Liver (tissue), 9 donors: ENCODE data around the gene CD82. TPM values are rescaled to one million over a fixed set of nuclear protein-coding genes. Genes with fewer than 3 reads are reported as not detected.

Source experiments
- DNase-seq: peaks from one replicate; pipeline ENCODE4 v3.0.0-alpha.2; 2017; ENCODE audit warnings: low spot score
- H3K27ac ChIP-seq, 2 donors: one replicate each; pipeline ENCODE4 v1.7.0; 2013; ENCODE audit warnings: inconsistent platforms in 2 of 2, low read length in 2 of 2, control low read depth in 1 of 2, low read depth in 1 of 2, mild to moderate bottlenecking in 1 of 2
- H3K27me3 ChIP-seq, 4 donors: one replicate each; pipeline versions ENCODE4 v1.6.1 to v1.7.0; 2013; ENCODE audit warnings: low read length in 3 of 4, inconsistent platforms in 1 of 4, mild to moderate bottlenecking in 1 of 4, moderate library complexity in 1 of 4; ENCODE audit not compliant: control insufficient read depth in 4 of 4, insufficient read depth in 4 of 4
- H3K36me3 ChIP-seq, 4 donors: one replicate each; pipeline versions ENCODE4 v1.6.1 to v1.7.0; 2013; ENCODE audit warnings: low read length in 3 of 4, mild to moderate bottlenecking in 3 of 4, low read depth in 1 of 4, moderate library complexity in 1 of 4; ENCODE audit not compliant: control insufficient read depth in 4 of 4, insufficient read depth in 3 of 4
- H3K4me1 ChIP-seq, 4 donors: one replicate each; pipeline versions ENCODE4 v1.6.1 to v1.7.0; 2013; ENCODE audit warnings: low read length in 3 of 4, mild to moderate bottlenecking in 3 of 4, moderate library complexity in 1 of 4; ENCODE audit not compliant: control insufficient read depth in 4 of 4, insufficient read depth in 4 of 4
- H3K4me3 ChIP-seq, 3 donors: one replicate each; pipeline versions ENCODE4 v1.6.1 to v1.7.0; 2013; ENCODE audit warnings: low read length in 3 of 3, control low read depth in 1 of 3, low read depth in 1 of 3, mild to moderate bottlenecking in 1 of 3
- H3K9ac ChIP-seq, 2 donors: one replicate each; pipeline ENCODE4 v1.7.0; 2013; ENCODE audit warnings: low read length in 2 of 2, mild to moderate bottlenecking in 2 of 2, moderate library complexity in 2 of 2, control low read depth in 1 of 2, low read depth in 1 of 2
- H3K9me3 ChIP-seq, 4 donors: one replicate each; pipeline versions ENCODE4 v1.6.1 to v1.7.0; 2013; ENCODE audit warnings: low read length in 3 of 4; ENCODE audit not compliant: control insufficient read depth in 4 of 4
- ATF3 ChIP-seq: IDR thresholded peaks from 2 replicates; pipeline ENCODE4 v1.6.1; 2016; ENCODE audit warnings: antibody characterized with exemption
- CTCF ChIP-seq: fragments of 150-350 bp; IDR thresholded peaks from 2 replicates; pipeline ENCODE4 v1.5.1; 2017; ENCODE audit warnings: improper control_type of control experiment, low read depth, low read length; ENCODE audit not compliant: missing input control
- EGR1 ChIP-seq, 2 donors: IDR thresholded peaks; 2 replicates each; pipeline ENCODE4 v1.6.1; 2016 to 2018; ENCODE audit warnings: antibody characterized with exemption in 2 of 2, low read depth in 2 of 2
- FOXA2 ChIP-seq: IDR thresholded peaks from 2 replicates; pipeline ENCODE4 v1.6.1; 2016; ENCODE audit warnings: antibody characterized with exemption
- GABPA ChIP-seq, 2 donors: IDR thresholded peaks in 1 of 2; conservative IDR thresholded peaks in 1 of 2; 2 replicates each; pipeline ENCODE4 v1.6.1; 2016; ENCODE audit warnings: antibody characterized with exemption in 2 of 2, mild to moderate bottlenecking in 1 of 2, moderate library complexity in 1 of 2
- HNF4A ChIP-seq, 2 donors: conservative IDR thresholded peaks; 2 replicates each; pipeline ENCODE4 v1.6.1; 2016; ENCODE audit warnings: antibody characterized with exemption in 2 of 2, mild to moderate bottlenecking in 2 of 2
- HNF4G ChIP-seq: IDR thresholded peaks from 2 replicates; pipeline ENCODE4 v1.6.1; 2016; ENCODE audit warnings: antibody characterized with exemption
- RAD21 ChIP-seq, 2 donors: IDR thresholded peaks; 2 replicates each; pipeline ENCODE4 v1.6.1; 2016; ENCODE audit warnings: antibody characterized with exemption in 2 of 2, mild to moderate bottlenecking in 2 of 2
- SP1 ChIP-seq: IDR thresholded peaks from 2 replicates; pipeline ENCODE4 v1.6.1; 2018; ENCODE audit warnings: antibody characterized with exemption, mild to moderate bottlenecking
- TAF1 ChIP-seq: conservative IDR thresholded peaks from 2 replicates; pipeline ENCODE4 v1.6.1; 2016; ENCODE audit warnings: antibody characterized with exemption, mild to moderate bottlenecking
- YY1 ChIP-seq: IDR thresholded peaks from 2 replicates; pipeline ENCODE4 v1.6.1; 2016; ENCODE audit warnings: antibody characterized with exemption, mild to moderate bottlenecking
- ZBTB33 ChIP-seq: IDR thresholded peaks from 2 replicates; pipeline ENCODE4 v1.6.1; 2016; ENCODE audit warnings: antibody characterized with exemption
- WGBS: extraction: QIAGEN DNeasy Blood & Tissue Kit; methylation state at CpG from one replicate; pipeline ENCODE4 v1.1.7; 2013; 5-methylcytosine and 5-hydroxymethylcytosine counted together
- polyA plus RNA-seq, 2 donors: library from polyadenylated mRNA; stranded (reverse) in 1 of 2; unstranded in 1 of 2; fragments of 200-250 nt in 1 of 2; fragments of >200 nt in 1 of 2; fragmentation: Nextera tagmentation in 1 of 2; extraction: Ambion mirVana in 1 of 2; gene quantifications; one replicate each; pipeline versions ENCODE4 v1.2.1 to v1.2.3, GENCODE V29; 2013 to 2015
- total RNA-seq, 2 donors: library from RNA; depleted of rRNA; stranded (reverse); fragments of >200 nt; gene quantifications; one replicate each; pipeline ENCODE4 v1.2.3, GENCODE V29; 2014
- TF ChIP-seq, protein P1 (sequence below): IDR thresholded peaks from 2 replicates; pipeline ENCODE4 v1.6.1; 2016; ENCODE audit warnings: antibody characterized with exemption, mild to moderate bottlenecking
- donor health status: healthy.
- donor health status: healthy.
- donor health status: healthy.
- donor health status: healthy.
- donor health status: healthy.

The CD82 gene
- total and polyA plus RNA-seq, 4 donors, result 27.4 to 82.6 (median 47.8) TPM

GRCh38 chr11:44651535-44652155 is 86.2 kb downstream of the CD82 start:
- 64% methylated on average over 15 of the region's 15 CpGs for WGBS
- no peak for DNase-seq
- Histone ChIP-seq H3K27me3 (peaks cover 0 to under 1% (median 0%) of the 10 kb centered on the region in 4 donors), H3K4me1 (no peaks in the 10 kb centered on the region), H3K27ac (no peak overlapping the region), H3K9me3 (no peaks in the 10 kb centered on the region), H3K9ac (no peak overlapping the region), H3K4me3 (no peak overlapping the region), H3K36me3 (no peaks in the 10 kb centered on the region)
- no peak for TF ChIP-seq HNF4A (conservative IDR thresholded peaks at IDR 0.05)

- WGBS, result 78% methylated on average over 16 of the region's 16 CpGs
- DNase-seq, result no peak
- H3K4me3 ChIP-seq, result no peak overlapping the region
- H3K4me1 ChIP-seq, result no peaks in the 10 kb centered on the region
- peaks cover 0 to 2% (median 0%) of the 10 kb centered on the region in 4 donors for H3K27me3 ChIP-seq
- H3K9me3 ChIP-seq, result no peaks in the 10 kb centered on the region
- TF ChIP-seq SP1 (no peak), FOXA2 (no peak), YY1 (no peak), HNF4G (no peak), ZBTB33 (no peak), EGR1 (IDR thresholded peaks at IDR 0.05; ENCODE audit: low read depth in 2 of 2) (no peak)
- no peak overlapping the region for H3K9ac ChIP-seq
- H3K36me3 ChIP-seq, result no peaks in the 10 kb centered on the region
- H3K27ac ChIP-seq, result no peak overlapping the region
These were observed 87.6 kb downstream of the CD82 start for GRCh38 chr11:44652901-44653644.

DNA sequence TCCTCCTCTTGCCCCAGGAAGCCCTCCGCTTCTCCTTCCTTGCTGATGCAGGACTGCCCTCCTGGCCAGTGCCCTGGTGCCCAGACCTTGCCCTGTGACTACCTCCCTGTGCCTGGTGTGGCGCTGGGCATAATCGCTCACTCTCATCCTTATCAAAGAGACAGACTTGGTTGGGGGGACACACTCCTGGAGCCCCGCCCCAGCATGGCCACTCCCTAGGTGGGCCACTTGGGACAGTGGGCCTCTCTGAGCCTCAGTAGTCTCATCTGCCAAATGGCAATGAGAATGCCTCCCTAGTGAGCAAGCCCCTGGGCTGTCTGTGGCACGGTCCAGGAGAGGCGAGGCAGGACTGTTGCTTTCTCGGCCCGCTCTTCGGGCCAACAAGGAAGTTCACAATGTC is 88.6 kb downstream of the CD82 start:
- TF ChIP-seq, protein P1, sequence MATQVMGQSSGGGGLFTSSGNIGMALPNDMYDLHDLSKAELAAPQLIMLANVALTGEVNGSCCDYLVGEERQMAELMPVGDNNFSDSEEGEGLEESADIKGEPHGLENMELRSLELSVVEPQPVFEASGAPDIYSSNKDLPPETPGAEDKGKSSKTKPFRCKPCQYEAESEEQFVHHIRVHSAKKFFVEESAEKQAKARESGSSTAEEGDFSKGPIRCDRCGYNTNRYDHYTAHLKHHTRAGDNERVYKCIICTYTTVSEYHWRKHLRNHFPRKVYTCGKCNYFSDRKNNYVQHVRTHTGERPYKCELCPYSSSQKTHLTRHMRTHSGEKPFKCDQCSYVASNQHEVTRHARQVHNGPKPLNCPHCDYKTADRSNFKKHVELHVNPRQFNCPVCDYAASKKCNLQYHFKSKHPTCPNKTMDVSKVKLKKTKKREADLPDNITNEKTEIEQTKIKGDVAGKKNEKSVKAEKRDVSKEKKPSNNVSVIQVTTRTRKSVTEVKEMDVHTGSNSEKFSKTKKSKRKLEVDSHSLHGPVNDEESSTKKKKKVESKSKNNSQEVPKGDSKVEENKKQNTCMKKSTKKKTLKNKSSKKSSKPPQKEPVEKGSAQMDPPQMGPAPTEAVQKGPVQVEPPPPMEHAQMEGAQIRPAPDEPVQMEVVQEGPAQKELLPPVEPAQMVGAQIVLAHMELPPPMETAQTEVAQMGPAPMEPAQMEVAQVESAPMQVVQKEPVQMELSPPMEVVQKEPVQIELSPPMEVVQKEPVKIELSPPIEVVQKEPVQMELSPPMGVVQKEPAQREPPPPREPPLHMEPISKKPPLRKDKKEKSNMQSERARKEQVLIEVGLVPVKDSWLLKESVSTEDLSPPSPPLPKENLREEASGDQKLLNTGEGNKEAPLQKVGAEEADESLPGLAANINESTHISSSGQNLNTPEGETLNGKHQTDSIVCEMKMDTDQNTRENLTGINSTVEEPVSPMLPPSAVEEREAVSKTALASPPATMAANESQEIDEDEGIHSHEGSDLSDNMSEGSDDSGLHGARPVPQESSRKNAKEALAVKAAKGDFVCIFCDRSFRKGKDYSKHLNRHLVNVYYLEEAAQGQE, result no peak
- TF ChIP-seq HNF4G, result no peak
- no peak for TF ChIP-seq CTCF
- no peak for TF ChIP-seq ATF3
- TF ChIP-seq GABPA (IDR thresholded peaks at IDR 0.05 in 1 of 2, conservative IDR thresholded peaks at IDR 0.05 in 1 of 2), result no peak
- no peak for TF ChIP-seq TAF1
- no peak for TF ChIP-seq RAD21 (IDR thresholded peaks at IDR 0.05)
- no peak for TF ChIP-seq ZBTB33
- H3K9me3 ChIP-seq, result no peaks in the 10 kb centered on the region
- 97% methylated on average over 9 of the region's 9 CpGs for WGBS
- no peak overlapping the region for H3K4me3 ChIP-seq
- H3K4me1 ChIP-seq, result no peaks in the 10 kb centered on the region
- no peak for DNase-seq
- H3K27me3 ChIP-seq, result peaks cover 0 to 2% (median 0%) of the 10 kb centered on the region in 4 donors
- H3K9ac ChIP-seq, result no peak overlapping the region
- no peak overlapping the region for H3K27ac ChIP-seq
- no peaks in the 10 kb centered on the region for H3K36me3 ChIP-seq
